OCI-LY7 (cell line): ENCODE results near the gene DRGX. TPM values are rescaled to one million over a fixed set of nuclear protein-coding genes. Genes with fewer than 3 reads are reported as not detected.

Experiments
- BruUV-seq: library from RNA; stranded (reverse); fragments of 400-500 nt; replicated peaks from 2 replicates; lab custom pipeline; 2021; lab: Mats Ljungman, UMichigan
- CTCF ChIA-PET: fragments of 300-600 bp; sonication (Branson Sonifier 250); formaldehyde crosslinking; loops from one replicate; lab custom pipeline; 2022; ENCODE audit warnings: antibody characterized with exemption; ENCODE audit not compliant: unreplicated experiment; lab: Charles Lee
- POLR2A ChIA-PET: fragments of 300-600 bp; sonication (Branson Sonifier 250); formaldehyde crosslinking; loops from one replicate; lab custom pipeline; 2022; ENCODE audit warnings: antibody characterized with exemption; lab: Charles Lee
- DNase-seq: peaks from one replicate; pipeline ENCODE4 v3.0.0-alpha.2; 2015; ENCODE audit warnings: low spot score
- H2AFZ ChIP-seq: fragments of 200-600 bp; sonication (generic), shearing (Covaris generic); 2 replicates; pipeline ENCODE4 v1.6.1; 2014; ENCODE audit warnings: mild to moderate bottlenecking, antibody characterized with exemption, low read length, moderate library complexity
- H3K27ac ChIP-seq: fragments of 200-600 bp; sonication (generic); 2 replicates; pipeline ENCODE4 v1.5.1; 2014; ENCODE audit warnings: mixed run types, low read depth, mild to moderate bottlenecking, moderate library complexity, low read length, inconsistent platforms; ENCODE audit not compliant: poor library complexity, severe bottlenecking
- H3K36me3 ChIP-seq: fragments of 200-600 bp; sonication (generic); 2 replicates; pipeline ENCODE4 v1.6.1; 2014; ENCODE audit warnings: mild to moderate bottlenecking, antibody characterized with exemption, low read length, moderate library complexity, mixed read lengths; ENCODE audit not compliant: insufficient read depth
- H3K4me1 ChIP-seq: fragments of 200-600 bp; sonication (generic); 2 replicates; pipeline ENCODE4 v1.5.1; 2014; ENCODE audit warnings: mild to moderate bottlenecking, low read length; ENCODE audit not compliant: insufficient read depth, poor library complexity, severe bottlenecking
- H3K4me2 ChIP-seq: fragments of 200-600 bp; sonication (generic); 2 replicates; pipeline ENCODE4 v1.6.1; 2014; ENCODE audit warnings: mild to moderate bottlenecking, low read length
- H3K4me3 ChIP-seq: fragments of 200-600 bp; sonication (generic); 2 replicates; pipeline ENCODE4 v1.5.1; 2014; ENCODE audit warnings: mild to moderate bottlenecking, low read depth, low read length; ENCODE audit not compliant: poor library complexity, severe bottlenecking
- H3K79me2 ChIP-seq: fragments of 200-600 bp; sonication (generic); 2 replicates; pipeline ENCODE4 v1.6.1; 2016; ENCODE audit warnings: low read depth, mild to moderate bottlenecking, low read length, moderate library complexity, mixed read lengths; ENCODE audit not compliant: insufficient read depth
- H3K9me2 ChIP-seq: fragments of 200-600 bp; sonication (generic); 2 replicates; pipeline ENCODE4 v1.6.1; 2016; ENCODE audit warnings: mild to moderate bottlenecking, low read length, mixed read lengths; ENCODE audit not compliant: insufficient read depth
- H3K9me3 ChIP-seq: fragments of 200-600 bp; sonication (generic); 2 replicates; pipeline ENCODE4 v1.6.1; 2014; ENCODE audit warnings: mild to moderate bottlenecking, mixed run types, low read length, mixed read lengths
- H4K20me1 ChIP-seq: fragments of 200-600 bp; sonication (generic); 2 replicates; pipeline ENCODE4 v1.6.1; 2014; ENCODE audit warnings: mild to moderate bottlenecking, antibody characterized with exemption, low read length, moderate library complexity, mixed read lengths; ENCODE audit not compliant: insufficient read depth
- CTCF ChIP-seq: fragments of 200-600 bp; sonication (generic); conservative IDR thresholded peaks from 2 replicates; pipeline ENCODE4 v1.5.1; 2014; ENCODE audit warnings: mild to moderate bottlenecking, antibody characterized with exemption, low read length, moderate library complexity, mixed read lengths
- EZH2phosphoT487 ChIP-seq: fragments of 200-600 bp; sonication (generic); IDR thresholded peaks from 2 replicates; pipeline ENCODE4 v1.6.1; 2018; ENCODE audit warnings: low read depth, borderline replicate concordance, mild to moderate bottlenecking, mixed run types, antibody characterized with exemption, low read length, moderate library complexity, mixed read lengths
- intact Hi-C: fragments of 100-400 bp; cut with micrococcal nuclease; formaldehyde crosslinking; loops from one replicate; pipeline ENCODE4 v1.10.0; 2022; ENCODE audit not compliant: unreplicated experiment
- total RNA-seq, 2 experiments: library from RNA; depleted of rRNA in 1 of 2; stranded (reverse); fragments of >200 nt in 1 of 2; shearing (Covaris generic) in 1 of 2; gene quantifications; 2 replicates each; pipeline ENCODE4 v1.2.3, GENCODE V29; 2014 to 2022

DRGX gene
- total RNA-seq, 2 experiments from 2014 or later: not detected

- no peaks in the 10 kb centered on the region for H3K9me3 ChIP-seq
- POLR2A ChIA-PET: interaction anchor here (0.7 kb wide), 1 partner anchor 877 kb away, joined by 4 read pairs; no protein-coding TSS in a partner anchor
- TF ChIP-seq CTCF: no peak
- no peak for TF ChIP-seq EZH2phosphoT487
- CTCF ChIA-PET: no interaction called here
- H3K9me2 ChIP-seq: no peaks in the 10 kb centered on the region
- no peaks in the 10 kb centered on the region for H3K36me3 ChIP-seq
- no peak for DNase-seq
- no peak overlapping the region for H3K27ac ChIP-seq
- H3K4me2 ChIP-seq: no peak overlapping the region
- no peak overlapping the region for H3K4me3 ChIP-seq
- no peak overlapping the region for H2AFZ ChIP-seq
- H4K20me1 ChIP-seq: no peaks in the 10 kb centered on the region
- no peaks in the 10 kb centered on the region for H3K4me1 ChIP-seq
- no TSS peak for BruUV-seq
- intact Hi-C loops: no loop called here
- H3K79me2 ChIP-seq: no peaks in the 10 kb centered on the region
Measured at GRCh38 chr10:49364747-49365146, 31.1 kb downstream of the DRGX start.

GRCh38 chr10:49364051-49364450, 31.8 kb downstream of the DRGX start:
- H4K20me1 ChIP-seq: no peaks in the 10 kb centered on the region
- no peak for TF ChIP-seq CTCF
- TF ChIP-seq EZH2phosphoT487: no peak
- H3K36me3 ChIP-seq: no peaks in the 10 kb centered on the region
- H3K4me3 ChIP-seq: no peak overlapping the region
- DNase-seq: no peak
- CTCF ChIA-PET: no interaction called here
- intact Hi-C loops: no loop called here
- H3K9me2 ChIP-seq: no peaks in the 10 kb centered on the region
- no peak overlapping the region for H2AFZ ChIP-seq
- no peak overlapping the region for H3K4me2 ChIP-seq
- no peak overlapping the region for H3K27ac ChIP-seq
- H3K9me3 ChIP-seq: no peaks in the 10 kb centered on the region
- H3K79me2 ChIP-seq: no peaks in the 10 kb centered on the region
- BruUV-seq: no TSS peak
- POLR2A ChIA-PET: interaction anchor here (0.5 kb wide), 1 partner anchor 22 kb away, joined by 4 read pairs; no protein-coding TSS in a partner anchor
- H3K4me1 ChIP-seq: no peaks in the 10 kb centered on the region

GRCh38 chr10:49363309-49364031, 32.4 kb downstream of the DRGX start:
- CTCF ChIA-PET: no interaction called here
- TF ChIP-seq CTCF (no peak), EZH2phosphoT487 (no peak)
- Histone ChIP-seq H3K9me2 (no peaks in the 10 kb centered on the region), H3K27ac (no peak overlapping the region), H3K4me3 (no peak overlapping the region), H2AFZ (no peak overlapping the region), H3K36me3 (no peaks in the 10 kb centered on the region), H3K4me1 (no peaks in the 10 kb centered on the region), H3K79me2 (no peaks in the 10 kb centered on the region), H3K4me2 (no peak overlapping the region), H4K20me1 (no peaks in the 10 kb centered on the region), H3K9me3 (no peaks in the 10 kb centered on the region)
- POLR2A ChIA-PET: interaction anchor here (1.2 kb wide), 1 partner anchor 9 kb away, joined by 4 read pairs; no protein-coding TSS in a partner anchor
- DNase-seq: no peak
- intact Hi-C loops: no loop called here
- BruUV-seq: no TSS peak
